GM21717 (cell line): ENCODE measurements around the gene NEU2.
"Not testable (repeated sequence)": the region's sequence is repeated elsewhere in the genome, so short reads cannot be mapped to it uniquely, and the experiment has no call there.

Experiments
- ATAC-seq: cut with Tn5 transposase; IDR thresholded peaks from one replicate; pipeline ENCODE4 v1.9.1; 2021; ENCODE audit warnings: mild to moderate bottlenecking, moderate library complexity; ENCODE audit not compliant: unreplicated experiment

NEU2 gene

GRCh38 chr2:233033672-233034071, 1.2 kb downstream of the NEU2 start:
- no peak for ATAC-seq

GRCh38 chr2:233034091-233034882, 1.8 kb downstream of the NEU2 start:
- no peak for ATAC-seq

- ATAC-seq = no peak
Observed at GRCh38 chr2:233035426-233036161, 3.1 kb downstream of the NEU2 start.

GRCh38 chr2:233036162-233036838, 3.8 kb downstream of the NEU2 start:
- ATAC-seq = no peak

GRCh38 chr2:233037078-233037477, 4.6 kb downstream of the NEU2 start:
- no peak for ATAC-seq

- no peak for ATAC-seq
Observed at GRCh38 chr2:233039212-233039845, 6.9 kb downstream of the NEU2 start.

GRCh38 chr2:233039846-233040530, 7.5 kb downstream of the NEU2 start:
- ATAC-seq = no peak

- no peak for ATAC-seq
Observed at GRCh38 chr2:233040571-233040970, 8.1 kb downstream of the NEU2 start.

GRCh38 chr2:233041722-233042323, 9.4 kb downstream of the NEU2 start:
- no peak for ATAC-seq

GRCh38 chr2:233042549-233042948, 10.1 kb downstream of the NEU2 start:
- ATAC-seq = no peak

GRCh38 chr2:233044974-233045605, 12.6 kb downstream of the NEU2 start:
- no peak for ATAC-seq

- ATAC-seq = no peak
Observed at GRCh38 chr2:233047206-233047605, 14.7 kb downstream of the NEU2 start.

- ATAC-seq = no peak
Observed at GRCh38 chr2:233047667-233048066, 15.2 kb downstream of the NEU2 start.

- ATAC-seq = no peak
Observed at GRCh38 chr2:233048569-233049193, 16.2 kb downstream of the NEU2 start.

GRCh38 chr2:233049194-233049761, 16.8 kb downstream of the NEU2 start:
- ATAC-seq = no peak

- no peak for ATAC-seq
Observed at GRCh38 chr2:233051241-233052149, 19.0 kb downstream of the NEU2 start.

- ATAC-seq = not testable (repeated sequence)
Observed at GRCh38 chr2:233052517-233052916, 20.0 kb downstream of the NEU2 start.
